A549 treated with RU486 at 1 μM for 4 hours (cell line): Measurements from ENCODE around the gene TIMM23B. TPM values are rescaled to one million over a fixed set of nuclear protein-coding genes. Genes with fewer than 3 reads are reported as not detected.

Experiments used
- total RNA-seq: library from RNA; stranded (reverse); fragments of 200-300 nt; extraction: Qiagen RNA extraction; gene quantifications from 5 replicates; pipeline ENCODE4 v1.2.3, GENCODE V29; 2022; ENCODE audit warnings: low read depth

Gene TIMM23B
- total RNA-seq, result 13.9 to 23.3 TPM (median 18.1 TPM) in 5 replicates

GRCh38 chr10:49941447-49942338, at the start of gene TIMM23B, which contains the start of gene PARG:
Gene TIMM23B, plus strand, starts transcription at chr10:49942053. Its CDS starts 142 bp downstream, at chr10:49942195.
Gene PARG, minus strand, starts transcription at chr10:49942027. Its CDS starts 302 bp downstream, at chr10:49941725.

GRCh38 chr10:49988376-49988775, 46.5 kb downstream of the TIMM23B start, which contains the start of gene AGAP6:
Gene AGAP6, plus strand, starts transcription at chr10:49988406. Its CDS starts 310 bp downstream, at chr10:49988716.

Other genes starting within 250 kb of the TIMM23B start
- 0.07 to 0.24 TPM (median 0.15 TPM) in 5 replicates for gene OGDHL, start 179.7 kb upstream of the TIMM23B start, total RNA-seq
- gene PARG, start within 50 bp of the TIMM23B start, total RNA-seq, result 14.7 to 20.4 TPM (median 19.7 TPM) in 5 replicates
- 7.3 to 9.7 TPM (median 9.0 TPM) in 5 replicates for gene AGAP6, start 46.4 kb downstream of the TIMM23B start, total RNA-seq
- 12.2 to 15.0 TPM (median 12.8 TPM) in 5 replicates for gene WASHC2A, start 125.9 kb downstream of the TIMM23B start, total RNA-seq